IPS-20b (cell line): ENCODE measurements around the gene DMPK.
"Not testable (repeated sequence)": the region's sequence is repeated elsewhere in the genome, so short reads cannot be mapped to it uniquely, and the experiment has no call there.

Source experiments
- H3K27ac ChIP-seq: one replicate; pipeline ENCODE4 v1.5.1; 2013; ENCODE audit warnings: low read length
- H3K27me3 ChIP-seq: 2 replicates; pipeline ENCODE4 v1.6.1; 2013; ENCODE audit warnings: mild to moderate bottlenecking, low read length, inconsistent platforms; ENCODE audit not compliant: insufficient read depth
- H3K36me3 ChIP-seq: 2 replicates; pipeline ENCODE4 v1.6.1; 2013; ENCODE audit warnings: low read depth, mild to moderate bottlenecking, inconsistent platforms, low read length, moderate library complexity; ENCODE audit not compliant: insufficient read depth
- H3K4me1 ChIP-seq: 2 replicates; pipeline ENCODE4 v1.6.1; 2013; ENCODE audit warnings: mild to moderate bottlenecking, control low read depth, inconsistent platforms, low read length, moderate library complexity; ENCODE audit not compliant: insufficient read depth
- H3K4me3 ChIP-seq: 2 replicates; pipeline ENCODE4 v1.5.1; 2013; ENCODE audit warnings: mild to moderate bottlenecking, low read length, inconsistent platforms
- H3K9ac ChIP-seq: 2 replicates; pipeline ENCODE4 v1.6.1; 2013; ENCODE audit warnings: low read depth, mild to moderate bottlenecking, inconsistent platforms, low read length, moderate library complexity
- H3K9me3 ChIP-seq: 2 replicates; pipeline ENCODE4 v1.6.1; 2013; ENCODE audit warnings: mild to moderate bottlenecking, low read depth, low read length, inconsistent platforms; ENCODE audit not compliant: insufficient read depth

DMPK gene

DNA sequence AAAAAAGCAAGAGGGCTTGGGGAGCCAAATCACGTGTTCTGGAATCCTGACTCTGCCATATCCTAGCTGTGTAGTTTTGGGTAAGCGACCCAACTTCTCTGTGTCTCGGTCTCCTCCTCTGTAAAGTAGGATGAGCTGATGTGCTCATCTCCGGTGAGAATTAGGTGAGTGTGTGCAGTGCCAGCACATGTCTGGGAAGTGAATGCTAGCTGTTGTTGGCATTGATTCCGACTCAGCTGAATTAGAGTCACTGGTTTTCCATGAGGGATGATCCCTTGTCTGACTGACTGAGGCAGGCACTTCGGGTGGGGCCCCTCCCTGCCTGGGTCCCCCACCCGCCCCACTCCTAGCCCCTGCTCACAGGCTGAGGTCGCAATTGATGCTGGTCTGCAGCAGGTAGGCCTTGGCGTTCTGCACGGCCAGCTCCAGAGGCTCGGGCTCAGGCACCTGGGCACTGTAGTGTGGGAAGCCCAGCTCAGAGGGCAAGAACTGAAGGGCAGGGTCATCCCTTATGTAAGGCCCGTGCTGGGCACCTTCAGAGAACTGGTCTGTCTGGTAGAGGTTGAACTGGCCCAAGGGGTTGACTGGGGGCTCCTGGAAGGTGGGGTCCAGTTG is 32.0 kb upstream of the DMPK start:
- peaks cover 17% of the 10 kb centered on the region; the same call in 1 of the 2 replicates for H3K4me1 ChIP-seq
- no peak overlapping the region for H3K27ac ChIP-seq
- H3K4me3 ChIP-seq = peak overlapping the region; percentile 79; the same call in 1 of the 2 replicates
- no peaks in the 10 kb centered on the region for H3K27me3 ChIP-seq
- peak overlapping the region; percentile 79; the same call in 1 of the 2 replicates for H3K9ac ChIP-seq
- no peaks in the 10 kb centered on the region for H3K9me3 ChIP-seq
- H3K36me3 ChIP-seq = peaks cover under 1% of the 10 kb centered on the region; the same call in 1 of the 2 replicates

GRCh38 chr19:45812297-45812696 is 30.0 kb upstream of the DMPK start:
- Histone ChIP-seq H3K9me3 (no peaks in the 10 kb centered on the region), H3K27me3 (no peaks in the 10 kb centered on the region), H3K9ac (no peak overlapping the region), H3K4me1 (peaks cover 6% of the 10 kb centered on the region; the same call in 1 of the 2 replicates), H3K36me3 (no peaks in the 10 kb centered on the region), H3K4me3 (no peak overlapping the region), H3K27ac (no peak overlapping the region)

- Histone ChIP-seq H3K9ac (no peak overlapping the region), H3K4me1 (peaks cover 5% of the 10 kb centered on the region; the same call in 1 of the 2 replicates), H3K27me3 (peaks cover 6% of the 10 kb centered on the region), H3K4me3 (no peak overlapping the region), H3K36me3 (no peaks in the 10 kb centered on the region), H3K27ac (no peak overlapping the region), H3K9me3 (no peaks in the 10 kb centered on the region)
Measured at GRCh38 chr19:45809643-45810159, 27.4 kb upstream of the DMPK start.

GRCh38 chr19:45805719-45806118 is 23.4 kb upstream of the DMPK start:
- Histone ChIP-seq H3K36me3 (no peaks in the 10 kb centered on the region), H3K9me3 (no peaks in the 10 kb centered on the region), H3K4me1 (no peaks in the 10 kb centered on the region; the same call in 1 of the 2 replicates), H3K9ac (no peak overlapping the region), H3K4me3 (no peak overlapping the region), H3K27ac (no peak overlapping the region), H3K27me3 (peaks cover 6% of the 10 kb centered on the region)

DNA sequence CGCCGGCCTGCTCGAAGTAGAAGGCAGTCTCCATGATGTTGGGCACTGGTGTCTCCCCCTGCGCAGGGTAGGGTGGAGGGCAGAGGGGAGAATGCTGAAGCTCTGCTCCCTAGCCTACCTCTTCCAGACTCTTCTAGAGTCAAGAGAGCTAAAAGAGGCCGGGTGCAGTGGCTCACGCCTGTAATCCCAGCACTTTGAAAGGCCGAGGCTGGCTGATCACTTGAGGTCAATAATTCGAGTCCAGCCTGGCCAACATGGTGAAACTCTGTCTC is 22.6 kb upstream of the DMPK start:
- H3K36me3 ChIP-seq = no peaks in the 10 kb centered on the region
- no peak overlapping the region for H3K9ac ChIP-seq
- H3K27me3 ChIP-seq = peaks cover 6% of the 10 kb centered on the region
- no peak overlapping the region for H3K4me3 ChIP-seq
- H3K4me1 ChIP-seq = no peaks in the 10 kb centered on the region; the same call in 1 of the 2 replicates
- no peak overlapping the region for H3K27ac ChIP-seq
- H3K9me3 ChIP-seq = no peaks in the 10 kb centered on the region

DNA sequence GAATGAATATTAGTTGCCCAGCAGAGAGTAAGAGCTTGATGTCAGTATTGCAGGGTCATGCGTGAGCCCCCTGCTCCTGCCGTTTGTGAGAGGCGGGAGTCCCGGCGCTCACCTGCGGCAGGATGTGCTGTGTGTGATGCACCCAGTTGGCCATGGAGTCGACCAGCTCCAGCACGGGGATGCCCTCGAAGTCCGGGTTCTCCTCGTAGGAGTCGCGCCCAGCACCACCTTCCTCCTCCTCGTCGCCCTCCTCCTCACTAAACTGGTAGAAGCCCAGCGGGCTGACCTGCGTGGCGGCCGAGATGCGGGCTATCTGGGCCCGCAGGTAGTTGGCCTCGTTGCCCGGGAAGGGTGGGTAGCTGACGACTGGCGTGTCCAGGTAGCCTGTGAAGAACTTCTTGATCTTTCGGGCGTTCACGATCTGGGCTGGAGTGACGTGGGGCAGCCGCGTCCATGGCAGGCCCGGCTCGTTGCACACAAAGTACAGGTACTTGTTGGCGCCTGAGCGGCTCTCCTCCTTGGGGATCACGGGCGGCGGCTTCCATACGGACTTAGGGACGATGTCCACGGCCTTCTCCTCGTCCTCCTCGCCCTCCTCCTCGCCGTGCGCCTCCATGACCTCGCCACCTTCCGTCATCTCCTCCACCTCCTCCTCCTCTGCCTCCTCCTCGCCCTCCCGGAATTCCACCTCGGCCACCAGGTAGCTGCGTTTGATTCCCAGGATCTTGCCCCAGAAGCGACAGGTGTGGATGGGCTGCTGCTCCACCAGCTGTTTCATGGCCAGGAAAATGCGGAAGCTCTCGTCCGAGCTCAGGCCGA is 22.1 kb upstream of the DMPK start:
- Histone ChIP-seq H3K4me3 (no peak overlapping the region), H3K27ac (no peak overlapping the region), H3K36me3 (no peaks in the 10 kb centered on the region), H3K9me3 (no peaks in the 10 kb centered on the region), H3K27me3 (peaks cover 6% of the 10 kb centered on the region), H3K9ac (no peak overlapping the region), H3K4me1 (no peaks in the 10 kb centered on the region; the same call in 1 of the 2 replicates)

DNA sequence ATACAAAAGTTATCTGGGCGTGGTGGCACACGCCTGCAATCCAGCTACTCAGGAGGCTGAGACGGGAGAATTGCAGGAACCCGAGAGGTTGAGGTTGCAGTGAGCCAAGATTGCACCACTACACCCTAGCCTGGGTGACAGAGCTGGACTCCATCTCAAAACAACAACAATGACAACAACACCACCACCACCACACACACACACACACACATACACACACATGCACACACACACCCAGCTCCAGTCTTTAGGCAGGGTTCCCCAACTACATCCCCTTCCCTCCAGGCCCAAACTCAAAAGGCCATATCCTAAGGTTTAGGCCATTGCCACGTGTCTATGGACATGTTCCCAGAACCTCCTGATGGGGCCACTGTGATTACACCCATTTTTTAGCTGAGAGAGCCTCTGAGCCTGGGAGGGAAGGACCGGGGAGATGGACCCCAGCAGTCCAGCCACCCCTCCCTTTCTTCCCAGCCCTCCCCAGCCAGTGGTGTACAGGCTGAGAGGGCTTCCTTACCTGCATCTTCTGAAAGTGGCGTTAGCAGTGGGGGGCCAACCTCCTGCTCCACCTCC is 19.4 kb upstream of the DMPK start:
- no peaks in the 10 kb centered on the region; the same call in 1 of the 2 replicates for H3K4me1 ChIP-seq
- H3K9me3 ChIP-seq = no peaks in the 10 kb centered on the region
- no peak overlapping the region for H3K9ac ChIP-seq
- H3K4me3 ChIP-seq = no peak overlapping the region
- H3K27ac ChIP-seq = no peak overlapping the region
- peaks cover 6% of the 10 kb centered on the region for H3K27me3 ChIP-seq
- H3K36me3 ChIP-seq = no peaks in the 10 kb centered on the region

DNA sequence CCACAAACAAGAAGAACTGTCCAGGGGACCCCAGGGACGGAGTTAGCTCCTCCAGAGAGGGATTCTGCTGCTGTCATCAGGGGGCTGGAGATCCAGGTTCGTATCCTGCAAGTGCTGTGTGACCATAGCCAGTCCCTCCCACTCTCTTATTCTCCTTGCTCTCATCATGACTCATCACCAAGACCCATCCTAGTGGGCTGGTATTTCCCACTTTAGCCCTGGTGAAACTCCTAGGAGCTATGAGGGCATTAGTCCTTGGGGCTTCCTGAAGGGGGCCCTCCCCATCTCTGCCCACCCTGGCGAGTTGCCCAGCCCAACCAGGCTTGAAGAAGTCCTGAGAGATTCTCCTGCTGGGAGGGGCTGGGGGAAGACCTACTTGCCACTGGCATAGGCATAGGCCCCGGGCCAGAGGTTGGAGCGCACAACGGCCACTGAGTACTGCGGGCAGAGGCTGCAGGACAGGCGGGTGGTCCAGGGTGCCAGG is 17.8 kb upstream of the DMPK start:
- no peaks in the 10 kb centered on the region for H3K27me3 ChIP-seq
- H3K36me3 ChIP-seq = no peaks in the 10 kb centered on the region
- H3K9ac ChIP-seq = no peak overlapping the region

DNA sequence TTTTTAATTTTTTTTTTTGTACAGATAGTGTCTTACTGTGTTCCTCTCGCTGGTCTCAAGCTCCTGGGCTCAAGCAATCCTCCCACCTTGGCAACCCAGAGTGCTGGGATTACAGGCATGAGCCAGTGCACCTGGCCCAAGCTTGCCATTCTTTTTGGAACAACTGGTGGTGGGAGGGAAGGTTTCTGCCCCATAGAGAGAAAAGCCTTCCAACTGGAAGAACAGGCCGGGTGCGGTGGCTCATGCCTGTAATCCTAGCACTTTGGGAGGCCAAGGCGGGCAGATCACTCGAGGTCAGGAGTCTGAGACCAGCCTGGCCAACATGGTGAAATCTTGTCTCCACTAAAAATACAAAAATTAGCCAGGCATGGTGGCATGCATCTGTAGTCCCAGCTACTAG is 17.3 kb upstream of the DMPK start:
- H3K27ac ChIP-seq, H3K27me3 ChIP-seq, H3K36me3 ChIP-seq, H3K9me3 ChIP-seq, H3K9ac ChIP-seq, H3K4me1 ChIP-seq, H3K4me3 ChIP-seq: not testable (repeated sequence)

More for the DNA sequence above, 17.8 kb upstream of the DMPK start:
- Histone ChIP-seq H3K9me3 (no peaks in the 10 kb centered on the region), H3K4me3 (no peak overlapping the region), H3K4me1 (no peaks in the 10 kb centered on the region; the same call in 1 of the 2 replicates), H3K27ac (no peak overlapping the region)

- Histone ChIP-seq H3K9ac (no peak overlapping the region), H3K4me1 (no peaks in the 10 kb centered on the region; the same call in 1 of the 2 replicates), H3K27ac (no peak overlapping the region), H3K36me3 (no peaks in the 10 kb centered on the region), H3K4me3 (no peak overlapping the region), H3K9me3 (no peaks in the 10 kb centered on the region), H3K27me3 (no peaks in the 10 kb centered on the region)
Measured at GRCh38 chr19:45798995-45799517, 16.8 kb upstream of the DMPK start.

DNA sequence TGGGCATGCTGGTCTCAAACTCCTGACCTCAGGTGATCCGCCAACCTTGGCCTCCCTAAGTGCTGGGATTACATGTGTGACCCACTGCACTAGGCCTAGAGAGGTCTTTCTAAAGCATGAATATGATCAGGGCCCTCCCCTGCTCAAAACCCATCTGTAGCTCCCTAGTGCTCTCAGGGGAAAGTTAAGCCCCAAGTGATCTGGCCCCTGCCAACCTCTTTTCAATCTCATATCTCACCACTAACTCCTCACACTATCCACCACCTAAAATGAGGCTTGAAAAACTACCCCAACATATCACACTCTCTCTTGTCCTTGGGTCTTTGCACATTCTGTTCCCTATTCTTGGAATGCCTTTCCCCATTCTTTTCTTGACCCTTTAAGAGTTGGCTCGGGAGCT is 12.3 kb upstream of the DMPK start:
- Histone ChIP-seq H3K36me3 (peaks cover 9% of the 10 kb centered on the region), H3K9ac (no peak overlapping the region), H3K4me1 (peaks cover 3% of the 10 kb centered on the region; the same call in 1 of the 2 replicates), H3K27me3 (no peaks in the 10 kb centered on the region), H3K4me3 (no peak overlapping the region), H3K9me3 (no peaks in the 10 kb centered on the region), H3K27ac (no peak overlapping the region)
